SU-DHL-6 (cell line): ENCODE results near the gene ITGB8.

Source experiments
- CTCF ChIP-seq: fragments of 200-600 bp; sonication (generic); IDR thresholded peaks from one replicate; pipeline ENCODE4 v1.5.1; 2017; ENCODE audit warnings: antibody characterized with exemption, mild to moderate bottlenecking, low read length, moderate library complexity; ENCODE audit not compliant: insufficient read depth, poor library complexity, severe bottlenecking
- EZH2phosphoT487 ChIP-seq: fragments of 200-600 bp; sonication (generic), shearing (Covaris generic); conservative IDR thresholded peaks from 2 replicates; pipeline ENCODE4 v1.6.1; 2018; ENCODE audit warnings: mild to moderate bottlenecking, antibody characterized with exemption, low read length, moderate library complexity, mixed read lengths

DNA sequence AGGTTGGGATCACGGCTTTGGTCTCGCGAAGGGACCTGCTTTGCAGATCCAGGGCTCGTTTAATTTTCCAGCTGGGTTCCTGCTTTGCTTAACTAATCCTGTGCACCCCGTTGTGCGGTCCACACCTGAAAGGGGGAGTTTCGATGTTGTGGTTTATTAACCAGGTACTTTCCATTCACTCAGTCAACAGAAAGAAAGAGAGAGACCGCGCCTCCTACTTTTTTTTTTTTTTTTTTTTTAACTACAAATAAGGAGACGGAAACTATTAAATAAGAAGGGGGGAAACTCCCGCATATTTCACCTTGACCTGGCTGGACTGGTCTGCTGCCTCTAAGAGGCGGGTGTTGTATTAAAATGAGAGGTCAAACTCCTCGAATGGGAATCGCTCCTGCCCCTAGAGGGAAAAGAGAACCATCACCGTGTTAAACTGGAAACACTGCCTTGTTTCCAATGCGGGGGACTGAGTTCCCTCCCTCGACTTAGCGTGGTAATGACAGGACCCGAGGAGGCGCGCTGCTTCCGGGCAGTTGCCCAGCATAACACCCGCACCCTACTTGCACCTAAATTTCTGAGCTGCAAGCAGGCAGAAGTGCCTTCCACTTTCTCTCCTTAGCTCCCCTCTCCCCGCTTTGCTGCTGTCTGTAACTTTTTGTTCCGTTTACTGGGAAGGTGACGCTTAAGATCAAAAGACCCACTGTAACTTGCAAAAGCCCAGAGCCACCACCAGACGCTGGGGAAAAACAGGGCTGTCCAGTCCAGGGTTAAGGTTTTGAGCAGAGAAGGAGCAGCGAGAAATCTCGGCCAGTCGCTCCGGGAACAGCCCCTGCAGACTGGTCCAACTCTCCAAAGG lies 1.1 kb upstream of the ITGB8 start:
- no peak for TF ChIP-seq CTCF
- TF ChIP-seq EZH2phosphoT487, result no peak
